ENCODE results near the gene TMEM120A.

Gene TMEM120A

GRCh38 chr7:75996476-75996875 is 2.1 kb upstream of the TMEM120A start:
- Histone ChIP-seq H3K79me2 (ENCODE audit: control insufficient read depth, low read length) (no peaks in the 10 kb centered on the region), H3K9me3 (ENCODE audit: control insufficient read depth, insufficient read depth, low read length) (no peaks in the 10 kb centered on the region), H3K9me2 (replicated peaks; ENCODE audit: control insufficient read depth, low read length) (no peaks in the 10 kb centered on the region), H3F3A (ENCODE audit: control insufficient read depth, insufficient read depth) (peaks cover 3% of the 10 kb centered on the region; the same call in 1 of the 2 replicates), H3K4me1 (ENCODE audit: control insufficient read depth, low read length) (peaks cover 18% of the 10 kb centered on the region), H4K20me1 (ENCODE audit: control insufficient read depth, insufficient read depth, low read depth, low read length) (no peaks in the 10 kb centered on the region), H3K4me3 (ENCODE audit: low read length) (no peak overlapping the region), H3K36me3 (ENCODE audit: control insufficient read depth, low read length) (peaks cover 33% of the 10 kb centered on the region), H3K27me3 (ENCODE audit: control insufficient read depth, low read length) (no peaks in the 10 kb centered on the region), H3K27ac (ENCODE audit: low read depth, low read length) (no peak overlapping the region), H3K4me2 (ENCODE audit: low read length) (no peak overlapping the region)
- TF ChIP-seq EZH2phosphoT487 (IDR thresholded peaks at IDR 0.05; ENCODE audit: borderline replicate concordance, low read length) (no peak), CTCF (IDR thresholded peaks at IDR 0.05; ENCODE audit: low read depth, low read length, poor library complexity, severe bottlenecking) (no peak)

- no peak for TF ChIP-seq CTCF (IDR thresholded peaks at IDR 0.05; ENCODE audit: low read depth, low read length, poor library complexity, severe bottlenecking)
- TF ChIP-seq EZH2phosphoT487 (IDR thresholded peaks at IDR 0.05; ENCODE audit: borderline replicate concordance, low read length): no peak
- Histone ChIP-seq H3K27ac (ENCODE audit: low read depth, low read length) (no peak overlapping the region), H3K79me2 (ENCODE audit: control insufficient read depth, low read length) (no peaks in the 10 kb centered on the region), H3K4me3 (ENCODE audit: low read length) (no peak overlapping the region), H3K4me1 (ENCODE audit: control insufficient read depth, low read length) (peaks cover 18% of the 10 kb centered on the region), H3K9me2 (replicated peaks; ENCODE audit: control insufficient read depth, low read length) (no peaks in the 10 kb centered on the region), H3F3A (ENCODE audit: control insufficient read depth, insufficient read depth) (peaks cover 3% of the 10 kb centered on the region; the same call in 1 of the 2 replicates), H4K20me1 (ENCODE audit: control insufficient read depth, insufficient read depth, low read depth, low read length) (no peaks in the 10 kb centered on the region), H3K27me3 (ENCODE audit: control insufficient read depth, low read length) (no peaks in the 10 kb centered on the region), H3K9me3 (ENCODE audit: control insufficient read depth, insufficient read depth, low read length) (no peaks in the 10 kb centered on the region), H3K4me2 (ENCODE audit: low read length) (no peak overlapping the region), H3K36me3 (ENCODE audit: control insufficient read depth, low read length) (peaks cover 30% of the 10 kb centered on the region)
These were observed 1.6 kb upstream of the TMEM120A start for GRCh38 chr7:75995996-75996395.

GRCh38 chr7:75995052-75995471 is 667 bp upstream of the TMEM120A start:
- TF ChIP-seq CTCF (IDR thresholded peaks at IDR 0.05; ENCODE audit: low read depth, low read length, poor library complexity, severe bottlenecking): no peak
- no peak for TF ChIP-seq EZH2phosphoT487 (IDR thresholded peaks at IDR 0.05; ENCODE audit: borderline replicate concordance, low read length)
- Histone ChIP-seq H3K36me3 (ENCODE audit: control insufficient read depth, low read length) (peaks cover 26% of the 10 kb centered on the region), H3K4me2 (ENCODE audit: low read length) (peak overlapping the region; percentile 79), H3K27me3 (ENCODE audit: control insufficient read depth, low read length) (no peaks in the 10 kb centered on the region), H3K27ac (ENCODE audit: low read depth, low read length) (no peak overlapping the region), H3K79me2 (ENCODE audit: control insufficient read depth, low read length) (no peaks in the 10 kb centered on the region), H3K4me1 (ENCODE audit: control insufficient read depth, low read length) (peaks cover 18% of the 10 kb centered on the region), H3K9me3 (ENCODE audit: control insufficient read depth, insufficient read depth, low read length) (no peaks in the 10 kb centered on the region), H3K4me3 (ENCODE audit: low read length) (peak overlapping the region; percentile 83; the same call in 1 of the 2 replicates), H4K20me1 (ENCODE audit: control insufficient read depth, insufficient read depth, low read depth, low read length) (no peaks in the 10 kb centered on the region), H3K9me2 (replicated peaks; ENCODE audit: control insufficient read depth, low read length) (no peaks in the 10 kb centered on the region), H3F3A (ENCODE audit: control insufficient read depth, insufficient read depth) (peaks cover 3% of the 10 kb centered on the region; the same call in 1 of the 2 replicates)
